GM18907 (cell line): ENCODE results near the gene B4GALT7.
"Not testable (repeated sequence)": the region's sequence is repeated elsewhere in the genome, so short reads cannot be mapped to it uniquely, and the experiment has no call there.

Source experiments
- ATAC-seq: cut with Tn5 transposase; IDR thresholded peaks from one replicate; pipeline ENCODE4 v1.9.1; 2021; ENCODE audit warnings: mild to moderate bottlenecking, moderate library complexity; ENCODE audit not compliant: unreplicated experiment

The B4GALT7 gene, protein sequence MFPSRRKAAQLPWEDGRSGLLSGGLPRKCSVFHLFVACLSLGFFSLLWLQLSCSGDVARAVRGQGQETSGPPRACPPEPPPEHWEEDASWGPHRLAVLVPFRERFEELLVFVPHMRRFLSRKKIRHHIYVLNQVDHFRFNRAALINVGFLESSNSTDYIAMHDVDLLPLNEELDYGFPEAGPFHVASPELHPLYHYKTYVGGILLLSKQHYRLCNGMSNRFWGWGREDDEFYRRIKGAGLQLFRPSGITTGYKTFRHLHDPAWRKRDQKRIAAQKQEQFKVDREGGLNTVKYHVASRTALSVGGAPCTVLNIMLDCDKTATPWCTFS

DNA sequence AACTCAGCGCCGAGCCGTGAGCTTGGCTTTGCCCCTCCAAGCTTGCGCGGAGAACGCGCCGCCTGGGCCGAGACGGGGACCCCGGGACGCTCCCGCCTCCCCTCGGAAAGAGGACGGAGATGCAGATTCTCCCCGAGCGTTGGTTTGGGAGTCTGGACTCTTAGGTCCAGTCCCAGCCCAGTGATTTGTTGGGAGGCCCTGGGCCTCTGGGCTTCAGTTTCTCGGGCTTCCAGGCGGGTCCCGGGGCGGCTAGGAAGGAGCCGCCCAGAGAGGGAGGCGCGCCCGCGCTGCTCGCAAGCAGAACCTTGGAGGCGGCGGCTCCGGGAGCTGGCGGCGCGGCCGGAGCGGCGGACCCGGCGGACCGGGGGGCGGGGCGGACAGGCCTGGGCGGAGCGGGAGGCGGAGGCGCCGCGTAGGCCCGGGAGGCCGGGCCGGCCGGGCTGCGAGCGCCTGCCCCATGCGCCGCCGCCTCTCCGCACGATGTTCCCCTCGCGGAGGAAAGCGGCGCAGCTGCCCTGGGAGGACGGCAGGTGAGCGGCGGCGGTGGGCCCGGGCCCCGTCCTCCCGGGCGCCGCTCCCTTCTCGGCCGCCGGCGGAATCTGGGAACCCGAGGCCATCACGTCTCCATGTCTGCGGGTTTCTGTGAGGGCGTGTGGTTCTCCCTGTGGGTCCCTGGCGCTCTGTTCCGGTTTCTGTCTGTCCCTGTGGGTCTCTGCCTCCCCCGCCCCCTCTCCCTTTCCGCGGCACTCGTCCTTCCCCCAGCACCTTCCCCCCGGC, at the start of gene B4GALT7:
Gene B4GALT7, plus strand, starts transcription at position 402 of the 777 bp plus-strand sequence. Its CDS starts 79 bp downstream, at position 481.
- ATAC-seq: peak; percentile 83

DNA sequence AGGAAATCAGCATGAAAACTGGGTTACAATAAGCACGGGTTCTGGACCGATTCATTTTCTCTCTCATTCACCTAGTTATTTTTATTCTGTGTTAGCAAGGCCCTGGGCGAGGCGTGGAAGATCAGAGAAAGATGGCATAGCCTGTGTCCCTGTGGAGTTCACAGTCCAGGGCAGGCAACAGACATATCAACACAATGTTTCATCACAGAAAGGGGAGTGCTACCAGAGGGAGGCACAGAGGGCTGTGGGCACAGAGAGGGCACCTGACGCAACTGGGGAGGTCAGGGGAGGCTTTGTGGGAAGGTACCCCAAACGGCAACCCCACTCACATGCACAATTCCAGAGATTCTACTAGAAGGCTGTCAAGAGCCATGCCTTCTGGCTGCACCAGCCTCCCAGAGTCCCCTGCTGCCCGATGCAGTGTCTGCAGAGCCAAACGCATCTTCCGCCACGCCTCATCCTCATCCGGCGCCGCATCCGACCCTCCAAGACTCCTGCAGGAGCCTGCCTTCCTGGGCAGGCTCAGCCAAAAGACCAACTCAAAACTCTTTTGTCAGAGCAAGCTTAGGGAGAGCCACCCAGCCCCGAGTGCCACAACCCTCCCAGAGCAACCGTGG, 47.0 kb upstream of the B4GALT7 start:
- ATAC-seq: no peak

DNA sequence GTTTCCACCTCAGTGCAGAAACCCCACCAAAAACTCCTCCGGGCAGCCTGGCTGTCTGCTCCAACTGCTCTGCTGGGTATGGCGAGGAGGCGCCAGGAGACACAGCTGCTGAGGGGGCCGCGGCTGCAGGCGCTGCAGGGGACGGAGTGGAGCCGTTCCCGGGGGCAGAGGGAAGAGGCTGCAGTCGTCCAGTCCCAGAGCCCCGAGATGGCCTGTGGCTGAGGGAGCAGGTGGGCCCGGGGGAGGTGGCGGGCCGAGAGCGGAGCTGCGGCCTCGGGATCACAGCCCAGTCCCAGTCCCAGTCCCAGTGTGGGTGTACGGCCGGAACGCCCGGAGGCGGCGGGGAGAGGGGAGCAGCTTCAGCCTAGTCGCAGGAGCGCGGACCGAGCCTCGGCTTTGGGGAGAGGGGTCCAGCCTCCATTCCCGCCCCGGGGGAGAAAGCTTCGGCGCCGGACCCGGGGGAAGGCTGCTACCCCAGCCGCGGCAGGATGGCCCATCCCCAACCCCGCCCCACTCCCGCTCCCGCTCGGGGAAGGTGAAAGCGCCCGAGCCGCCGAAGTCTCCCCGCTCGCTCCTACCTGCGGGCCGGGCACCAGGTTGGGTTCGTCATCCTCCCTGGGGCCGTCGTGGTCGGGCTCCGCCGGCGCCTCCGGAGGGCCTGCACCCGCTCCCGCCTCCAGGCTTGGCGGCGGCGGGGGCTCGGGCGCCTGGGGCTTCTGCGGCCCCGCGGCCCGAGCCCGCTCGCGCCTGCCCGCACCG, 46.1 kb upstream of the B4GALT7 start:
- peak; percentile 42 for ATAC-seq

DNA sequence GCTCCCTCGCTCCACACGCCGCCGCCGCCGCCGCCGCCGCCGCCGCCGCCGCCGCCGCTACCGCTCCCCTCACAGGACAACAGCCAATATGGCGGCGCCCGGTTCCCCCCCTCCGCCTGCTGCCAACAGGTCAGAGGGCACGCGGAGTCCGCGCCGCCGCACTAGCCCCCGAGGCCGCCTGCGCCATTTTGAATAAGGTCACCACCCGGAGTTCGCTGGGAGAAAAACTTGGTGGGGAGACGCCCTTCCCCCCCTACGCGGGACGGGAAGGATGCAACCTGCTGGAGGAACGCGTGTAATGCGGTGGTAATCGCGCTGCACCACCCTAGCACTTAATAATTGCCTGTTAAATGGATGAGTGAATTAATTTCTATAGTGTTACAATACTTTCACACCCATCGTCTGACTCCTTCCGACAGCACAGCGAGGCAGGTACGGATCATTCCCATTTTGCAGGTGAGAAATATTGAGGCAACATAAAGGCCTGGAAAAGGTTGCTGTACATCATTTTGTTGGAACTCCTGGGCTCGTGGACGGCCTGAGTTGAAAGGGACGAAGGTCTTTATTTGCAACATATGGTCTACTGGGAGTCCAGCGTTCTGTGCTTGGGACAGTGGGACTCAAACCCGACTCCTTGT, 45.3 kb upstream of the B4GALT7 start, which contains the start of gene FAM193B:
Gene FAM193B, minus strand, starts transcription at position 90 of the 638 bp plus-strand sequence. CDS start 105 bp downstream, outside the sequence.
- ATAC-seq: peak; percentile 87

DNA sequence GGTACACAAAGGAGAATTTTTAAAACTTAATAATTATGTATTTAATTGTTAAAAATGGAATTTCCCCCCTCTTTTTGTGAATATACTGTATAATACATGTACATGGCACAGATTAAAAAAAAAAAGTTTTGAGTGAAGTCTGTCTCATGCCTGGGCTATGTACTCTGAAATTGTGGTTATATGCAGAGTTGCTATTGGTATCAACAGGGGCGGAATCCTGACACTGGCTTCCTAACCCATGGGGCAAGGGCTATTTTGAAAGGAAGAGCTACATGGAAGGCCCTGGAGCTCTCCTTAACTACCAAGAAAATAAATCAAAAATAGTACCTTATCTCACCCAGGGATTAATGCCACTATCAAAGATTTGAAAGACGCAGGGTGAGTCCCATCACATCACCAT, 44.7 kb upstream of the B4GALT7 start:
- ATAC-seq: no peak

DNA sequence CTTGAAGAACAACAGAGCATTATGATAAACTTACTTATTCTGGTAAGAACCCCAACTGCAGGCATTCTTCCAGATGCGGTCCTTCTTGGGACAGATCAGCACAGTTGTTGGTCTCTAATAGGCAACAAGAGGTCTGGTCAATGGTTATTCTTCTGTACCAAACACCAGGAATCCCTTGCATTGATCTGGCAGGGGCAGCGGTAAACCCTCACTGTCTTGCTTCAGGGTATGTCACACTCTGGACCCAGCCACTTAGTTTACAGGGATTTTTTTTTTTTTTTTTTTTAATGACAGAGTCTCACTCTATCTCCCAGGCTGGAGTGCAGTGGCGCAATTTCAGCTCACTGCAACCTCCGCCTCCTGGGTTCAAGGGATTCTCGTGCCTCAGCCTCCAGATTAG, 44.3 kb upstream of the B4GALT7 start:
- ATAC-seq: no peak

DNA sequence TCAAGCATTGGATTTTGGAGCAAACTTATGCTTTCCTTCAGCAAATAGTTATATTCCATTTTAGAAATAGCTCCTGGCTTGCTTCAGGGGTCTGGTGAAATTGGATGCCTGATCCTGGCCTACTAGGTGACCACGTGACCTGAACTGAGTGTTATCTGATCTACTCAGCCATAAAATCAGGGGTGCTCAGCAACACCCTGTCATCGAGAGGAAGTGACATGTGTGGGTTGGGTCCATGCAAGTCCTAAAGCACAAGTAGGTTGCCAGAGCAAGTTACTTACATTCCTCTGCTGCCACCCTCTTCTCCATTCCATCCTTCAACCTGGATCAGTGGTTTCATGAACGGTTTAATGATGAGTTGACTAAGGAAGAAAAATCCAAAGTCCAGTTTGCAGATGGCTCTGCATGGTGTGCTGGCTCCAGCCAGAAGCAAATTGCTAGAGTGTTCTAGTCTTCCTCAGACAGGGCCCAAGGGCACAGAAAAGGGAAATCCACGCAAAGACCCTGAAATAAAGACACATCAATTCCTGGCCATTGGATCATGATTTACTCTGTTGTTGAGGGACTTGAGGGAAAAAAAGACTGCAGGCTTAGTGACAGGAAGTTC, 42.8 kb upstream of the B4GALT7 start:
- no peak for ATAC-seq

DNA sequence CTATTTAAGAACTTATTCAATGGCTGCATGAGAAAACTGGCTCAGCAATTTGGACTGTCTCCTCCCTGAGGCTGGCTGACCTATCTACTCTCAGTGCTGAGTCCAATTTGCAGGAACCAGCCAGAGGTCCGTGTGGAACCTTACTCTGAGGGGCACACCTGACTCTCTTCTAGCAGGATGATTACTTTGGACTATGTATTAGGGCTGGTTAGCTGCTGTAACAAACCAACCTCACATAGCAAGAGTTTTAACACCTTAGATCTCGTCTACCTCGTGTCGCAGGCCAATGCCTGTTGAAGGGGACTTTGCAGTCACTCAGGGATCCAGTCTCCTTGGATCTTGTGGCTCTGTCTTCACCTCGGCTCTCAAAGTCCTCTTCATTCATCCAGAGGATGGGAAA, 42.1 kb upstream of the B4GALT7 start:
- ATAC-seq: no peak

DNA sequence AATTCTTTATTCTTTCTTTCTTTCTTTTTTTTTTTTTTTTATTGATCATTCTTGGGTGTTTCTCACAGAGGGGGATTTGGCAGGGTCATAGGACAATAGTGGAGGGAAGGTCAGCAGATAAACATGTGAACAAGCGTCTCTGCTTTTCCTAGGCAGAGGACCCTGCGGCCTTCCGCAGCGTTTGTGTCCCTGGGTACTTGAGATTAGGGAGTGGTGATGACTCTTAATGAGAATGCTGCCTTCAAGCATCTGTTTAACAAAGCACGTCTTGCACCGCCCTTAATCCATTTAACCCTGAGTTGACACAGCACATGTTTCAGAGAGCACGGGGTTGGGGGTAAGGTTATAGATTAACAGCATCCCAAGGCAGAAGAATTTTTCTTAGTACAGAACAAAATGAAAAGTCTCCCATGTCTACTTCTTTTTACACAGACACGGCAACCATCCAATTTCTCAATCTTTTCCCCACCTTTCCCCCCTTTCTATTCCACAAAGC, 40.4 kb upstream of the B4GALT7 start:
- ATAC-seq: not testable (repeated sequence)

DNA sequence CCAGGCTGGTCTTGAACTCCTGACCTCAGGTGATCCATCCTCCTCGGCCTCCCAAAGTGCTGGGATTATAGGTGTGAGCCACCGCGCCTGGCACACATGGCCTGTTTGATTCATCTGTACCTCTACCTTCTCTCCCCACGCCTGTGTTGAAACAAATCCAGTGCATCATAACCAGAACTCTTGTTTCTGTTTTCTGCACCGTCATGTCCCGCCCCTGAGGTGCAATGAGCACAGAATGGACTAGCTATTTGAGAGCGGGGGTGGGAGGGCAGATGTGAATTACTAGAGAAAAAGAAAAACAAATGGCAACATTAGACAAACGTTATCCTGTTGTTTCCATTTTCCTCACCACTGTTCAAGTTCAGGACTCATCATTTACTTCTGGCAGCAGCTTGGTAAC, 34.9 kb upstream of the B4GALT7 start:
- ATAC-seq: no peak

DNA sequence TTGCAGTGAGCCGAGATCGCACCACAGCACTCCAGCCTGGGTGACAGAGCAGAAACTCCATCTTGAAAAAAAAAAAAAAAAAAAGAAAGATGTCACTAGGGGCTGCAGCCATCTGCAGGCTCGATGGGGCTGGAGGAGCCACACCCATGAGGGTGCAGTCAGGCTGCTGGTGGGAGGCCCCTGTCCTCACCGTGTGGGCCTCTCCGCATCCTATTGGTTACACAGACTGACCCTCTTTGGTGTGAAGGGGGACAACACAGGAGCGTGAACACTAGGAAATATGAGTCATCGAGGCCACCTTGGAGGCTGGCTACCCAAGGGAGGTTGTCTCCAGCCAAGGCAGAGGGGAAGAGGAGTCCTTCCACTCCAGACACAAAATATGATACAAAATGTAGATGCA, 31.6 kb upstream of the B4GALT7 start:
- no peak for ATAC-seq

DNA sequence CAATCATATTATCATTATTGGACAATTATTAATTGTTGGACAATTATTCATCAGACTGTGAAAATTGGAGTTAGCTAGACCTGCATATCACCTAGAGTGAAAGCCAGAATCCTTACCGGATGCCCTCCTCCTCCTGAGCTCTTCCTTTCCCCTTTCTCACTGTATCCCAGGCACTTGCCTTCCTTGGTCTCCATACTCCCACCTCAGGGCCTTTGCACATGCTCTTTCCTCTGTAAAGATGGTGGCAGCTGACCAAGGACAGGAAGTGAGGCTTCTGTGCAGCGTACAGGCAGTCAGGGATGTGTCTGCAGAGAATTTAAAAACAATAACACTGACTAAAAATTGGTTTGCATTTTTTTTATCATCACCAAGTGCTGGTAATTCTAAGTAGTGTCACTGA, 30.0 kb upstream of the B4GALT7 start:
- ATAC-seq: no peak

DNA sequence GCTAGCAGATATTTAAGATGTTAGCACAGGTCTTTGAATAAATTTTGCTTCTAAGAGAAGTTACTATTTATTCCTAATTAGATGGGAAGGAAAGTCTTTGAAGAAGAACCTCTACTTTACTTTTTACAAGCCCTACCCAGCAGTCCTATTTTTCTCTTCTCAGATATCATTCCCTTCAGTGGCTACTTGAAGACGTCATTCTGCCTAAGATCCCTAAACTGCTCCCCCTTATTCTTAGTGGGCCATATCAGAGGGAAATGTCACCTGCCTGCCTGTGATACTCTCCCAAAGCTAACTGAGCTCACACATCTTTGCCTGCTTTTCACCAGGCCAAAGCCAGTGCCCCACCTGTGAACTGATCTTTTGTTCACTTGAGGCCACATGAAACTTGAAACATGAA, 24.4 kb upstream of the B4GALT7 start:
- ATAC-seq: no peak

DNA sequence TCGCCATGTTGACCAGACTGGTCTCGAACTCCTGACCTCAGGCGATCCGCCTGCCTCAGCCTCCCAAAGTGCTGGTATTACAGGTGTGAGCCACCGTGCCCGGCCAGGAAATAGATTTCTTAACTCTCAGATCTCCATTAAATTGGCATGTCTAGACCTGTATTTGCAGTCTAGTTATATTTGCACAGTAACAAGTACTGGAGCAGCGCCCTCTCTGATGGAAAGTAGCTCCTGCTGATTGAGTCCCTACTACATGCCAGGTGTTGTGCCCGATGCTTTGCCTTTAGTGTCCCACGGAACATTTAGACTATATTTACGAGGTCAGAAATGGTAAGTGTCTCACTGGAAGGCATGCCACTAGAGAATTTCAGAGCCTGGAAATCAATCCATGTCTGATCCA, 23.8 kb upstream of the B4GALT7 start:
- ATAC-seq: no peak

DNA sequence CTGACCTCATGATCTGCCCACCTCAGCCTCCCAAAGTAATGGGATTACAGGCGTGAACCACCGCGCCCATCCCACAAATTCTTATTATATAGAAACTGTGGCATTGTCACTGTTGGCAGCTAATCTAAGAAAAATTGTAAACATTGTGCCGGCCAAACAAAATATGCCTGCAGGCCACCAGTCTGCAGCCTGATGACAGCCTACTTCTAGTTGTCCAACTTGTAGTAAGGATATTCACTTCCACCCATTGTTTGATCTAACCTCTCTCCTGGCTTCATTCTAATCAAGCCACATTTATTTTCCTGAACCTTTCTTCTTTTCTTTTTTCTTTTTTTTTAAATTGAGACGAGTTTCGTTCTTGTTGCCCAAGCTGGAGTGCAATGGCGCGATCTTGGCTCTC, 21.6 kb upstream of the B4GALT7 start:
- ATAC-seq: no peak

DNA sequence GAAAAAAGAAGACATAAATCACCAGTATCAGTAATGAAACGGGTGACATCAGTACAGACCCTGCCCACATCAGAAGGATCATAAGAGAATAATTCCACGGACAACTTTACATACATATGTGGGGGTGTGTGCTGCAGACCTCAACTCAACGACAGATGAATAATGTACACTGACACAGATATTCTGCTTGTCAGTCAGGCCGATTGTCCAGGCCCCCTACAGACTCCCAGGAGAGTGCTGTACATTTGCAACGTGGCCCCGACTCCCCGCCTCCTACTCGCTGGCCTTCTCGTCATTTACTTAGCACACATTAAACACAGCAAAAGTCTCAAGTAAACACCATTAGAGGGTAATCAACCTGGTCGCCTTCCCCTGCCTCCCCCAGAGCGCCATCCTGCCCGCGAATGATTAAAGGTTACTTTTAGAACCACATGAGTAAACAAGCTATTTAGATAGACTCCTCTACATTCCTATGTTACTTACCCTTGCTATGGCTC, 11.5 kb upstream of the B4GALT7 start:
- ATAC-seq: no peak

DNA sequence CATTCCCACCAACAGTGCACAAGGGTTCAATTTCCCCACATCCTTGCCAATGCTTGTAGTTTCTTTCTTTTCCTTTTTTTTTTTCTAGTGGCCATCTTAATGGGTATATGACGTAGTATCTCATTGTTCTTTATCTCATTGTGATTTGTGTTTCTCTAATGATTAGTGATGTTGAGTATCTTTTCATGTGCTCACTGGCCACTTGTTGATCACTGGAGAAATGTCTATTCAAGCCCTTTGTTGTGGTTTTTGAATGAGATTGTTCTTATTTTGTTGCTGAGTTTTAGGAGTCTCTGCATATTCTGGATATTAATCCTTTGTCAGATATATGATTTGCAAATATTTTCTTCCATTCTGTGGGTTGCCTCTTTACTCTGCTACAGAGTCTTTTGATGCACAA, 9.5 kb upstream of the B4GALT7 start:
- ATAC-seq: no peak

DNA sequence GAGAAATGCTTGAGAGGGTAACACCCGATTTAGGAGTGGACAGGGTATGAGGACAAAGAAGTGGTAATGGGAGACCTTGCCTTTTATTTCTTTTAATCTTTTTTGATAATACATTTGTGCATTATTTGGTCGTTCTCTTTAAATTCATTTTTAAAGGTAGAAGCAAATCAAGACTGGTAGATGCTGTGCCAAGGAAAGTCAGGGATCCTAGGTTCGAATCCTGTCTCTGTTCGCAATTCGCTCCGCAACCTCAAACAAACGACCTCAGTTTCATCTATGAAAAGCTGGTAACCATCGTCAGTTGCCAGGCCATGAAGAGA, 8.3 kb upstream of the B4GALT7 start:
- ATAC-seq: no peak

DNA sequence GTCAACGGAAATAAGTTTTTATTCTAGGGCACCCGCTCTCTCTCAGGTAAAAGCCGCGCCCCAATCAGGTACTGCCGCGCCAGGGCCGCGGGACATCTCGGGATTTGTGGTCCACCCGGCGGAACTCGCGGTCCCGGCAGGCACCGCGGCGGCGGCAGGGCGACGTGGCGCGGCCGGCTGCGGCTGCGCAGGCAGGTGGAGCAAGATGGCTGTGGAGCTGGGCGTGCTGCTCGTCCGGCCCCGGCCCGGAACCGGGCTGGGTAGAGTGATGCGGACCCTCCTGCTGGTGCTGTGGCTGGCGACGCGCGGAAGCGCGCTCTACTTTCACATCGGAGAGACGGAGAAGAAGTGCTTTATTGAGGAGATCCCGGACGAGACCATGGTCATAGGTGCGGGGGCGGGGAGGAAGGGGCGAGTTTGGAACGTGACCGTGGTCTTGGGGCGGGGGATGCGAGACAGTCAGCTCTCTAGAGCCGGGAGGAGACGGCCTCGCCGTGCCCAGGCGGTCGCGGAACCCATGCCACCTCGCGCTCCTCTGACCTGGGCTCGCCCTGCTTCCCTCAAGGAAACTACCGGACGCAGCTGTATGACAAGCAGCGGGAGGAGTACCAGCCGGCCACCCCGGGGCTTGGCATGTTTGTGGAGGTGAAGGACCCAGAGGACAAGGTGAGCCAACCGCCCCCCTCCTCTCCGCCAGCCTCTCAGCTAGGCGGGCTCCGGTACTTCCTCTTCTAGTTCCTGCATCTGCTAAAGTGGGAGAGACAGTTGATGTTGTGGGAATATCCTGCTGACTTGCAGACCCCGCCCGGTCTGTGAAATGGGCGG, 7.7 kb upstream of the B4GALT7 start, which contains the start of gene TMED9:
Gene TMED9, plus strand, starts transcription at position 194 of the 825 bp plus-strand sequence. Its CDS starts 12 bp downstream, at position 206.
- peak; percentile 91 for ATAC-seq
